ENCODE data around the gene C9orf50.

- TF ChIP-seq, protein P1, sequence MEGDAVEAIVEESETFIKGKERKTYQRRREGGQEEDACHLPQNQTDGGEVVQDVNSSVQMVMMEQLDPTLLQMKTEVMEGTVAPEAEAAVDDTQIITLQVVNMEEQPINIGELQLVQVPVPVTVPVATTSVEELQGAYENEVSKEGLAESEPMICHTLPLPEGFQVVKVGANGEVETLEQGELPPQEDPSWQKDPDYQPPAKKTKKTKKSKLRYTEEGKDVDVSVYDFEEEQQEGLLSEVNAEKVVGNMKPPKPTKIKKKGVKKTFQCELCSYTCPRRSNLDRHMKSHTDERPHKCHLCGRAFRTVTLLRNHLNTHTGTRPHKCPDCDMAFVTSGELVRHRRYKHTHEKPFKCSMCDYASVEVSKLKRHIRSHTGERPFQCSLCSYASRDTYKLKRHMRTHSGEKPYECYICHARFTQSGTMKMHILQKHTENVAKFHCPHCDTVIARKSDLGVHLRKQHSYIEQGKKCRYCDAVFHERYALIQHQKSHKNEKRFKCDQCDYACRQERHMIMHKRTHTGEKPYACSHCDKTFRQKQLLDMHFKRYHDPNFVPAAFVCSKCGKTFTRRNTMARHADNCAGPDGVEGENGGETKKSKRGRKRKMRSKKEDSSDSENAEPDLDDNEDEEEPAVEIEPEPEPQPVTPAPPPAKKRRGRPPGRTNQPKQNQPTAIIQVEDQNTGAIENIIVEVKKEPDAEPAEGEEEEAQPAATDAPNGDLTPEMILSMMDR (IDR thresholded peaks at IDR 0.05; ENCODE audit: low read depth, low read length) = no peak
- TF ChIP-seq POLR2A (IDR thresholded peaks at IDR 0.05; ENCODE audit: extremely low read depth, insufficient read length) (no peak), MYC (IDR thresholded peaks at IDR 0.05; ENCODE audit: low read depth, low read length) (no peak)
- TF ChIP-seq, protein P2, sequence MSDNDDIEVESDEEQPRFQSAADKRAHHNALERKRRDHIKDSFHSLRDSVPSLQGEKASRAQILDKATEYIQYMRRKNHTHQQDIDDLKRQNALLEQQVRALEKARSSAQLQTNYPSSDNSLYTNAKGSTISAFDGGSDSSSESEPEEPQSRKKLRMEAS (IDR thresholded peaks at IDR 0.05; ENCODE audit: low read depth, low read length) = no peak
Observed at GRCh38 chr9:129612815-129613519, 7.9 kb downstream of the C9orf50 start.

All from NB4 (cell line).